GM12873 (cell line): ENCODE data around the gene ANKS1A.

ENCODE experiments used
- CTCF ChIP-seq: IDR thresholded peaks from 2 replicates; pipeline ENCODE4 v1.5.1; 2012; ENCODE audit warnings: low read depth, mild to moderate bottlenecking, moderate library complexity, low read length, control low read depth; ENCODE audit not compliant: insufficient read depth; ENCODE audit errors: missing control alignments

ANKS1A gene

GRCh38 chr6:35099116-35099515 is 210.1 kb downstream of the ANKS1A start:
- TF ChIP-seq CTCF: no peak

- TF ChIP-seq CTCF: no peak
Observed at GRCh38 chr6:35105078-35105477, 216.0 kb downstream of the ANKS1A start.

GRCh38 chr6:35108309-35108885 is 219.3 kb downstream of the ANKS1A start:
- TF ChIP-seq CTCF: no peak

GRCh38 chr6:35120746-35121145 is 231.7 kb downstream of the ANKS1A start:
- TF ChIP-seq CTCF: no peak

- no peak for TF ChIP-seq CTCF
Observed at GRCh38 chr6:35124356-35124755, 235.3 kb downstream of the ANKS1A start.

- no peak for TF ChIP-seq CTCF
Observed at GRCh38 chr6:35128042-35128441, 239.0 kb downstream of the ANKS1A start.

GRCh38 chr6:35128496-35128895 is 239.4 kb downstream of the ANKS1A start:
- no peak for TF ChIP-seq CTCF
